HG02588 (cell line): ENCODE measurements around the gene CEBPB.
"Not testable (repeated sequence)": the region's sequence is repeated elsewhere in the genome, so short reads cannot be mapped to it uniquely, and the experiment has no call there.

Source experiments
- ATAC-seq: cut with Tn5 transposase; IDR thresholded peaks from one replicate; pipeline ENCODE4 v1.9.1; 2021; ENCODE audit warnings: mild to moderate bottlenecking, moderate library complexity; ENCODE audit not compliant: unreplicated experiment

CEBPB gene

DNA sequence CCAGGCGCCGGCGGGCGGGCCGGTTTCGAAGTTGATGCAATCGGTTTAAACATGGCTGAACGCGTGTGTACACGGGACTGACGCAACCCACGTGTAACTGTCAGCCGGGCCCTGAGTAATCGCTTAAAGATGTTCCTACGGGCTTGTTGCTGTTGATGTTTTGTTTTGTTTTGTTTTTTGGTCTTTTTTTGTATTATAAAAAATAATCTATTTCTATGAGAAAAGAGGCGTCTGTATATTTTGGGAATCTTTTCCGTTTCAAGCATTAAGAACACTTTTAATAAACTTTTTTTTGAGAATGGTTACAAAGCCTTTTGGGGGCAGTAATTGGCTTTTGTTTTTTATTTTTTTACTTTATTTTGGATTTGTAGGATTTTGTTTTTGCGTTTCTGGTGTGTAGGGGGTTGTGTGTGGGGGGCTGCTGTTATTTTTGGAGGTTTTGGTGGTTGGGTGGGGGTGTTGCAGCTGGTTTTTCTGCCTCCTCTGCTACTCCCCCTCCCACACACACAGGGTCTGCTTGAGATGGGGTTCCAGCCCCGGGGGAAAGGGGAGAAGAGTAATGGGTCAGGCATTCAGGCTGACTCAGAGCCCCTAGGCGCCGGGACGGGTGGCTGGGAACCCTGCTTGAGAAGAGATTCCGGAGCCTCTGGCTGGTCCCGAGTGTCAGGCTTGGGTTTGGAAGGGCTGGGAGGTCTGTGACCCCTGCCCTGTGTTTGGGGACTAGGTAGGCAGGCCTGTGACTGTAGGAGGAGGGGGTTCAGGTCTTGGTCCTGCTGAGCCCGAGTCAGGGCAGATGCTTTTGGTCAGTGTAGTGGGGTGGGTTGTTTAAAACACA, 2.0 kb downstream of the CEBPB start:
- ATAC-seq: no peak

- ATAC-seq: no peak
These were observed 2.7 kb downstream of the CEBPB start for GRCh38 chr20:50193199-50193835.

- no peak for ATAC-seq
These were observed 3.3 kb downstream of the CEBPB start for GRCh38 chr20:50193836-50194421.

- ATAC-seq: no peak
These were observed 3.8 kb downstream of the CEBPB start for GRCh38 chr20:50194422-50194830.

GRCh38 chr20:50194831-50195523, 4.3 kb downstream of the CEBPB start:
- no peak for ATAC-seq

DNA sequence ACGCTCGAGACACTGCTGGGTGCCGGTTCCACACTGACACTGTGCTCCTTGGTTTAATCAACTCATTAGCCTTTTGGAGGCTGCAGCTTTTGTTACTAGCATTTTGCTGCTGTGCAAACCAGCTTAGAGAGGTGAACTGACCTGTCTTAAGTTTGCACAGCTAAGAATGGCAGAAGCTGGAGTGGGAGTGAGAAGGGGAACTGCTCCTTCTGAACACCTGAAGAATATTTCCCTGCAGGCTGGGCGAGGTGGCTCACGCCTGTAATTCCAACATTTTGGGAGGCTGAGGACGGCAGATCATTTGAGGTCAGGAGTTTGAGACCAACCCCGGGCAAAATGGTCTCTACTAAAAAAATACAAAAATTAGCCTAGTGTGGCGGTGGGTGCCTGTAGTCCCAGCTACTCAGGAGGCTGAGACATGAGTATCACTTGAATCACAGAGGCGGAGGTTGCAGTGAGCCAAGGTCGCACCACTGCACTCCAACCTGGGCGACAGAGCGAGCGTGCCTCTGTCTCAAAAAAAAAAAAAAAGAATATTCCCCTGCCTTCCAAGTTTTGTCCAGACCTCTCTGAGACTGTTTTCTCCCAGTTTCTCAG, 5.0 kb downstream of the CEBPB start:
- no peak for ATAC-seq

DNA sequence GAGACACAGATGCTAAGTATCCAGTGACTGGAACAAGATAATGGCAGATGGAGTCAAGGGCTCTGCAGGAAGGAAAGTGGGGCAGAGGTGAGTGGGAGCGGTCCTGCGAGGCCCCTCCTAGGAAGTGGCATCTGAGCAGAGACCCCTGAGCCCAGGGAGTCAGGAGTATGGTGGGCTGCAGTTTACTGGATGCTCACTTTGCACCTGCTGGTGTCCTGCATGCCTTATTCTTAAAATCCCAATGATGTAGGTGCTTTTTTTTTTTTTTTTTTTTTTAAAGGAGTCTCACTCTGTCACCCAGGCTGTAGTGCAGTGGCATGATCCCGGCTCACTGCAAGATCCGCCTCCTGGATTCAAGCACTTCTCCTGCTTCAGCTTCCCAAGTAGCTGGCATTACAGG, 5.6 kb downstream of the CEBPB start:
- ATAC-seq: no peak

DNA sequence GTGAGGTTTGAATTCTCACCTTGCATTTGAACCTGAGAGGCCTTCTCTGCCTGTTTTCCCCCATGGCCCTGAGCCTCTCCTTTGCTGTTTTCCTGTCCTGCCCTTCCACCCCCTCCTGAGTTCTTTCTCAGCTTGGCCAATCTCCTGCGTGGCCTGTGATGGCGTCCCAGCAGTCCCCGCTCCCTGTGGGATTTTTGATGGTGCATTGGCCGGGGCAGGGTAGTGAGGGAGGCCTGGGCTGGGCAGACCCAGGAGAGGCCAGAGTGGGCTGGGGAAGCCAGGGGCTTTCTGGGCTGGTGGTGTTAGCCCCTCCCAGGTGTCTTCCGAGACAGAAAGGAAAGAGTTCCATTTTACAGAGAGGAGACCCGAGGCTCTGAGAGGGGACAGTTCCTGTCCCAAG, 6.3 kb downstream of the CEBPB start:
- no peak for ATAC-seq

GRCh38 chr20:50197463-50198179, 7.0 kb downstream of the CEBPB start:
- ATAC-seq: no peak

- ATAC-seq: no peak
These were observed 7.6 kb downstream of the CEBPB start for GRCh38 chr20:50198180-50198666.

DNA sequence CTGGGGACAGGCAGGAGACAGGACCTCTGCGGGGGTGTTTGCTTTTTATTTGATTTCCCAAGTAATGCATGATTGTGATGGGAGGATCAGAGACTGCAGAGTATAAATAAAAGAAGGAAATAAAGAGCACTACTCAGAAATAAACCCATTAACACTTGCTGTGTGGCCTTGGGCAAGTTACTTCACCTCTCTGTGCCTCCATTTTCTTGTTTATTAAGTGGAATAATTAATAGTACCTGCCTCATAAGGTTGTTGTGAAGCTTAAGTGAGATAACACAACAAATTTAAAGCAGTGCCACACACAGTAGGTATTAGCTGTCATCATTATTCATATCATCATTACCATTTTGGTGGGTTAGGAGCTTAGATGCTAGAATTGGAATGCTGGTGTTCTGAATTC, 8.1 kb downstream of the CEBPB start:
- ATAC-seq: no peak

DNA sequence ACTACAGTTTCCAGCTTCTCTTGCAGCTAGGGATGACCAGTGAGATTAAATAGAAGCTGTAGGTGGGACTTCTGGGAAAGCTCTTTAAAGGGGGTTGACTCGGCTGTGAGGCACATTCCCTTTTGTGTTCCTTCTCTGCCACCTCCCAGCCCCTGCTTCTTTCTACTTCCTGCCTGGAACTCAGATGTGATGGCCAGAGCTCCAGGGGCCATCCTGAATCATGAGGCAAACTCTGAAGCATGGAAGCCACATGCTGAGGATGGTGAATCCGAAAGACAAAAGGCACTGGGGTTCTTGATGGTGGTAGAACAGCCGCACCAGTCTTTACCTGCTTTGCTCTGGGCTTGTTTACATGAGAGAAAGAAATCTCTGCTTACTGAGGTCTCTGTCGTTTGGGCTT, 9.1 kb downstream of the CEBPB start:
- ATAC-seq: no peak

- ATAC-seq: no peak
These were observed 10.0 kb downstream of the CEBPB start for GRCh38 chr20:50200482-50201104.

DNA sequence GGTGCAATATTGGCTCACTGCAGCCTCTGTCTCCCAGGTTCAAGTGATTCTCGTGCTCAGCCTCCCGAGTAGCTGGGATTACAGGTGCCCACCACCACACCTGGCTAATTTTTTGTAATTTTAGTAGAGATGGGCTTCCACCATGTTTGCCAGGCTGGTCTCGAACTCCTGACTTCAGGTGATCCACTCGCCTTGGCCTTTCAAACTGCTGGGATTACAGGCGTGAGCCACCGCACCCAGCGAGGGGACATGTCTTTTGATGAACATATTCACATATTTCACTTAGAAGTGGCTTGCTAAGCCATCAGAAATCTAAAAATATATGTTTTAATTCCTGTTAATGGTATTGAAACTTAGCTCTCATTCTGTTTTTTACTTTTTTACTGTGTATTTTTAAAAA, 11.1 kb downstream of the CEBPB start:
- not testable (repeated sequence) for ATAC-seq

DNA sequence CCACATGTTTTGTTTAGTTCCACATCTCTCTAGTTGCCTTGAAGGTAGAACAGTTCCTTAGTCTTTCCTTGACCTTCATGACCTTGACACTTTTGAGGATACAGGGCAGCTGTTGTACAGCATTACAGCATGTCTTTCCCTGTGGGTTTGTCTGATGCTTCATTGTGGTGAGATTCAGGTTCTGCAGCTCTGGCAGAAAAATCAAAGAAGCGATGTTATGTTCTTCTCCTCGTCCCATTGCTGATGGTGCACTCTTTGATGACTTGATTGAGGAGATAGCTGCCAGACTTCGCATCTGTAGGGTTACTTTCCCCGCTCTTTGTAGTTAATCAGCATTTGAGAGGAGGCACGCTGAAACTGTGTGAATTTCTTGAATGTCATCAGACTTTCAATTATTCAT, 12.0 kb downstream of the CEBPB start:
- no peak for ATAC-seq

- ATAC-seq: no peak
These were observed 13.6 kb downstream of the CEBPB start for GRCh38 chr20:50203951-50204937.

GRCh38 chr20:50207026-50207425, 16.4 kb downstream of the CEBPB start:
- ATAC-seq: no peak

- ATAC-seq: no peak
These were observed 17.5 kb downstream of the CEBPB start for GRCh38 chr20:50208085-50208491.

- not testable (repeated sequence) for ATAC-seq
These were observed 18.2 kb downstream of the CEBPB start for GRCh38 chr20:50208815-50209214.
